Breast epithelium (tissue), 3 donors: ENCODE results near the gene DPH6.

Experiments used
- POLR2A ChIP-seq: fragments of 450-650 bp; IDR thresholded peaks from one replicate; pipeline ENCODE4 v1.6.1; 2016; ENCODE audit warnings: antibody characterized with exemption, mild to moderate bottlenecking, moderate library complexity
- TF ChIP-seq, protein P1 (sequence below), 3 donors: fragments of 450-650 bp; IDR thresholded peaks; one replicate each; pipeline ENCODE4 v1.5.1; 2016 to 2017; ENCODE audit warnings: antibody characterized with exemption in 3 of 3, mild to moderate bottlenecking in 3 of 3, moderate library complexity in 3 of 3

DNA sequence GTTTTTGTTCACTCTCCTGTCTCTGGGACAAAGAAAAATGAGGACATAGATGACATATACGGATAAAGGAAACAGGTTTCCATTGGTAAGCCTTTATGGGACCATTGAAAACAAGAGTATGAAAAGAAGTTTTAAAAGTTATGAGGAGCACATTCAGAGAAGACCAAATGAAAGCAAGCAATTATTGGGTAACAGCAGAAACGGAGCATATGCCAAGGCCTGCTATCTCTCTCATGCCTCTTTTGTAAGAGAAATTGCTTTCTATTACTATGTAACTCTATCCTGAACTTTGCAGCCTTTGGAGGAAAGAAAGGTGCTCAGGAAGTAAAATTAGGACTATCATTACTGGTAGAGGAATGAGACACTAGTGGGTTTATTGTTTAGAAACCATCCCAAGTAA lies 14.9 kb upstream of the DPH6 start:
- TF ChIP-seq, protein P1, sequence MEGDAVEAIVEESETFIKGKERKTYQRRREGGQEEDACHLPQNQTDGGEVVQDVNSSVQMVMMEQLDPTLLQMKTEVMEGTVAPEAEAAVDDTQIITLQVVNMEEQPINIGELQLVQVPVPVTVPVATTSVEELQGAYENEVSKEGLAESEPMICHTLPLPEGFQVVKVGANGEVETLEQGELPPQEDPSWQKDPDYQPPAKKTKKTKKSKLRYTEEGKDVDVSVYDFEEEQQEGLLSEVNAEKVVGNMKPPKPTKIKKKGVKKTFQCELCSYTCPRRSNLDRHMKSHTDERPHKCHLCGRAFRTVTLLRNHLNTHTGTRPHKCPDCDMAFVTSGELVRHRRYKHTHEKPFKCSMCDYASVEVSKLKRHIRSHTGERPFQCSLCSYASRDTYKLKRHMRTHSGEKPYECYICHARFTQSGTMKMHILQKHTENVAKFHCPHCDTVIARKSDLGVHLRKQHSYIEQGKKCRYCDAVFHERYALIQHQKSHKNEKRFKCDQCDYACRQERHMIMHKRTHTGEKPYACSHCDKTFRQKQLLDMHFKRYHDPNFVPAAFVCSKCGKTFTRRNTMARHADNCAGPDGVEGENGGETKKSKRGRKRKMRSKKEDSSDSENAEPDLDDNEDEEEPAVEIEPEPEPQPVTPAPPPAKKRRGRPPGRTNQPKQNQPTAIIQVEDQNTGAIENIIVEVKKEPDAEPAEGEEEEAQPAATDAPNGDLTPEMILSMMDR (IDR thresholded peaks at IDR 0.05), result no peak
- no peak for TF ChIP-seq POLR2A
